ENCODE measurements around the gene SPINK6. TPM values are rescaled to one million over a fixed set of nuclear protein-coding genes. Genes with fewer than 3 reads are reported as not detected.

Gene SPINK6
- polyA plus RNA-seq, 1 donor: not detected

Other genes starting within 250 kb of the SPINK6 start
- 0.70 TPM for gene SPINK5, start 139.1 kb upstream of the SPINK6 start, polyA plus RNA-seq
- not detected for gene SPINK14, start 34.5 kb upstream of the SPINK6 start, polyA plus RNA-seq
- gene MARCOL, start 35.5 kb downstream of the SPINK6 start, polyA plus RNA-seq: not detected
- gene SPINK13, start 65.8 kb downstream of the SPINK6 start, polyA plus RNA-seq: not detected
- gene SPINK7, start 109.4 kb downstream of the SPINK6 start, polyA plus RNA-seq: 0.06 TPM
- gene SPINK9, start 132.5 kb downstream of the SPINK6 start, polyA plus RNA-seq: not detected
- gene FBXO38, start 180.9 kb downstream of the SPINK6 start, polyA plus RNA-seq: 36.5 TPM